HEK293 (cell line): ENCODE measurements around the gene IRAK3.

ENCODE experiments used
- SCRT1 ChIP-seq: fragments of 450-650 bp; formaldehyde crosslinking; IDR thresholded peaks from 2 replicates; pipeline ENCODE4 v1.5.1; 2016; ENCODE audit warnings: missing biosample characterization, missing genetic modification characterization, borderline replicate concordance
- TSHZ1 ChIP-seq: fragments of 450-650 bp; formaldehyde crosslinking; IDR thresholded peaks from 2 replicates; pipeline ENCODE4 v1.5.1; 2016; ENCODE audit warnings: missing biosample characterization, missing genetic modification characterization, borderline replicate concordance
- ZNF157 ChIP-seq: fragments of 450-650 bp; formaldehyde crosslinking; IDR thresholded peaks from 2 replicates; pipeline ENCODE4 v1.5.1; 2016; ENCODE audit warnings: missing biosample characterization, missing genetic modification characterization
- ZNF843 ChIP-seq: fragments of 450-650 bp; formaldehyde crosslinking; IDR thresholded peaks from 2 replicates; pipeline ENCODE4 v1.5.1; 2016; ENCODE audit warnings: missing biosample characterization, missing genetic modification characterization
- TF ChIP-seq, protein P1 (sequence below): fragments of 450-650 bp; formaldehyde crosslinking; IDR thresholded peaks from 2 replicates; pipeline ENCODE4 v1.5.1; 2016; ENCODE audit warnings: missing biosample characterization, missing genetic modification characterization

DNA sequence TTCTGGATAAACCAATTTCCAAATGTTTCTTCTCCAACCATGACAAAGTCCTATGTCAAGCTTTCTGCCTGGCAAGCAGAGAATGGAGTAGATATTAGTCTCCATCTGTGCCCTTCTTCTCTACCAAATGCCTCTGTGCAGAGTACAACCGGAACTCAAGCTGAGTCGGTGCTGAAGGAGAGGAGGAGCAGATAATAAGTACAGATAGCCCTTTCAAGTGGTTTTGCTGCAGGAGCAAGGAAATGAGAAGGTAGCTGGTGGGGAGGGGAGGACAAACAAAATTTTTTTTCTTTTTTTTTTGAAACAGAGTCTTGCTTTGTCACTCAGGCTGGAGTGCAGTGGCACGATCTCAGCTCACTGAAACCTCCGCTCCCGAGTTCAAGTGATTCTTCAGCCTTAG is 99.1 kb downstream of the IRAK3 start:
- no peak for TF ChIP-seq ZNF157 (tag by site-specific recombination)
- no peak for TF ChIP-seq SCRT1 (tag by site-specific recombination)
- TF ChIP-seq, protein P1, sequence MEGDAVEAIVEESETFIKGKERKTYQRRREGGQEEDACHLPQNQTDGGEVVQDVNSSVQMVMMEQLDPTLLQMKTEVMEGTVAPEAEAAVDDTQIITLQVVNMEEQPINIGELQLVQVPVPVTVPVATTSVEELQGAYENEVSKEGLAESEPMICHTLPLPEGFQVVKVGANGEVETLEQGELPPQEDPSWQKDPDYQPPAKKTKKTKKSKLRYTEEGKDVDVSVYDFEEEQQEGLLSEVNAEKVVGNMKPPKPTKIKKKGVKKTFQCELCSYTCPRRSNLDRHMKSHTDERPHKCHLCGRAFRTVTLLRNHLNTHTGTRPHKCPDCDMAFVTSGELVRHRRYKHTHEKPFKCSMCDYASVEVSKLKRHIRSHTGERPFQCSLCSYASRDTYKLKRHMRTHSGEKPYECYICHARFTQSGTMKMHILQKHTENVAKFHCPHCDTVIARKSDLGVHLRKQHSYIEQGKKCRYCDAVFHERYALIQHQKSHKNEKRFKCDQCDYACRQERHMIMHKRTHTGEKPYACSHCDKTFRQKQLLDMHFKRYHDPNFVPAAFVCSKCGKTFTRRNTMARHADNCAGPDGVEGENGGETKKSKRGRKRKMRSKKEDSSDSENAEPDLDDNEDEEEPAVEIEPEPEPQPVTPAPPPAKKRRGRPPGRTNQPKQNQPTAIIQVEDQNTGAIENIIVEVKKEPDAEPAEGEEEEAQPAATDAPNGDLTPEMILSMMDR = no peak
- no peak for TF ChIP-seq TSHZ1
- no peak for TF ChIP-seq ZNF843 (tag by site-specific recombination)
